Measurements from ENCODE around the gene ZNF512.
"Not testable (repeated sequence)": the region's sequence is repeated elsewhere in the genome, so short reads cannot be mapped to it uniquely, and the experiment has no call there.

DNA sequence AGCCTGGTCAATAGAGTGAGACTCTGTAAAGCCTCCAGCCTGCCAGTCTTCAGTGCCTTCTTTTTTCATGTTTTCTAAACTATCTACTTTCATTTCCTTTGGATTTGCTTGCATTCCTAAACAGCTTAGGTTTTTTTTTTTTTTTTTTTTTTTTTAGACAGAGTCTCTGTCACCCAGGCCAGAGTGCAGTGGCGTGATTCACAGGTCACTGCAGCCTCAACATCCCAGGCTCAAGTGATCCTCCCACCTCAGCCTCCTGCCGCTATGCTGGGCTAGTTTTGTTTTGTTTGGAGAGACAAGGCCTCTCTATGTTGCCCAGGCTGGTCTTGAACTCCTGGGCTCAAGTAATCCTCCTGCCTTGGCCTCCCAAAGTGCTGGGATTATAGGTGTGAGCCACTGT, 47.4 kb downstream of the ZNF512 start:
- TF ChIP-seq CTCF, POLR2A, POLR2AphosphoS5 (IDR thresholded peaks at IDR 0.05): not testable (repeated sequence)
